ENCODE measurements around the gene OR14I1. TPM values are rescaled to one million over a fixed set of nuclear protein-coding genes. Genes with fewer than 3 reads are reported as not detected.

OR14I1 gene
- total RNA-seq, 2 experiments from 2014 or later, result not detected

GRCh38 chr1:248696261-248696660, 6.3 kb downstream of the OR14I1 start:
- no peak overlapping the region for H3K4me2 ChIP-seq (ENCODE audit: low read length)
- no TSS peak for BruUV-seq (replicated peaks)
- POLR2A ChIA-PET, result interaction anchor here (0.7 to 1.1 kb wide), 2 partner anchors 27 to 99 kb away, joined by 3 read pairs; no protein-coding TSS in a partner anchor

GRCh38 chr1:248695451-248696132, 7.0 kb downstream of the OR14I1 start:
- no TSS peak for BruUV-seq (replicated peaks)
- CTCF ChIA-PET (ENCODE audit: unreplicated experiment), result no interaction called here
- Histone ChIP-seq H3K27ac (ENCODE audit: low read depth, low read length, poor library complexity, severe bottlenecking) (no peak overlapping the region), H2AFZ (ENCODE audit: low read length) (no peak overlapping the region), H3K79me2 (ENCODE audit: insufficient read depth, low read depth, low read length) (no peaks in the 10 kb centered on the region), H4K20me1 (ENCODE audit: insufficient read depth, low read length) (no peaks in the 10 kb centered on the region), H3K36me3 (ENCODE audit: insufficient read depth, low read length) (no peaks in the 10 kb centered on the region), H3K4me1 (ENCODE audit: insufficient read depth, low read length, poor library complexity, severe bottlenecking) (no peaks in the 10 kb centered on the region), H3K9me3 (ENCODE audit: low read length) (no peaks in the 10 kb centered on the region), H3K4me2 (ENCODE audit: low read length) (no peak overlapping the region), H3K9me2 (ENCODE audit: insufficient read depth, low read length) (no peaks in the 10 kb centered on the region), H3K4me3 (ENCODE audit: low read depth, low read length, poor library complexity, severe bottlenecking) (no peak overlapping the region)
- POLR2A ChIA-PET, result no interaction called here
- no peak for TF ChIP-seq CTCF (conservative IDR thresholded peaks at IDR 0.05; ENCODE audit: low read length)
- no peak for TF ChIP-seq EZH2phosphoT487 (IDR thresholded peaks at IDR 0.05; ENCODE audit: borderline replicate concordance, low read depth, low read length)
- no peak for DNase-seq (ENCODE audit: low spot score)
- intact Hi-C loops (cut with micrococcal nuclease; ENCODE audit: unreplicated experiment), result loop anchor here (2.0 kb wide), 1 partner anchor 109 kb away; no protein-coding TSS in a partner anchor

More at GRCh38 chr1:248696261-248696660, 6.3 kb downstream of the OR14I1 start:
- Histone ChIP-seq H3K9me2 (ENCODE audit: insufficient read depth, low read length) (no peaks in the 10 kb centered on the region), H3K4me1 (ENCODE audit: insufficient read depth, low read length, poor library complexity, severe bottlenecking) (no peaks in the 10 kb centered on the region), H3K27ac (ENCODE audit: low read depth, low read length, poor library complexity, severe bottlenecking) (no peak overlapping the region), H2AFZ (ENCODE audit: low read length) (no peak overlapping the region), H3K36me3 (ENCODE audit: insufficient read depth, low read length) (no peaks in the 10 kb centered on the region), H3K79me2 (ENCODE audit: insufficient read depth, low read depth, low read length) (no peaks in the 10 kb centered on the region), H3K4me3 (ENCODE audit: low read depth, low read length, poor library complexity, severe bottlenecking) (no peak overlapping the region), H3K9me3 (ENCODE audit: low read length) (no peaks in the 10 kb centered on the region), H4K20me1 (ENCODE audit: insufficient read depth, low read length) (no peaks in the 10 kb centered on the region)
- CTCF ChIA-PET (ENCODE audit: unreplicated experiment), result no interaction called here
- peak; percentile 55 for TF ChIP-seq CTCF (conservative IDR thresholded peaks at IDR 0.05; ENCODE audit: low read length)
- TF ChIP-seq EZH2phosphoT487 (IDR thresholded peaks at IDR 0.05; ENCODE audit: borderline replicate concordance, low read depth, low read length), result no peak
- DNase-seq (ENCODE audit: low spot score), result peak; percentile 48
- intact Hi-C loops (cut with micrococcal nuclease; ENCODE audit: unreplicated experiment), result loop anchor here (2.0 kb wide), 1 partner anchor 109 kb away; no protein-coding TSS in a partner anchor

GRCh38 chr1:248691567-248692155, 10.9 kb downstream of the OR14I1 start:
- no peak overlapping the region for H2AFZ ChIP-seq (ENCODE audit: low read length)
- no peaks in the 10 kb centered on the region for H3K36me3 ChIP-seq (ENCODE audit: insufficient read depth, low read length)
- no peaks in the 10 kb centered on the region for H3K9me2 ChIP-seq (ENCODE audit: insufficient read depth, low read length)
- H3K27ac ChIP-seq (ENCODE audit: low read depth, low read length, poor library complexity, severe bottlenecking), result no peak overlapping the region
- no peaks in the 10 kb centered on the region for H3K9me3 ChIP-seq (ENCODE audit: low read length)
- no peak overlapping the region for H3K4me2 ChIP-seq (ENCODE audit: low read length)
- intact Hi-C loops (cut with micrococcal nuclease; ENCODE audit: unreplicated experiment), result no loop called here
- H4K20me1 ChIP-seq (ENCODE audit: insufficient read depth, low read length), result no peaks in the 10 kb centered on the region
- POLR2A ChIA-PET, result no interaction called here
- H3K4me3 ChIP-seq (ENCODE audit: low read depth, low read length, poor library complexity, severe bottlenecking), result no peak overlapping the region
- TF ChIP-seq EZH2phosphoT487 (IDR thresholded peaks at IDR 0.05; ENCODE audit: borderline replicate concordance, low read depth, low read length), result no peak
- no peak for TF ChIP-seq CTCF (conservative IDR thresholded peaks at IDR 0.05; ENCODE audit: low read length)
- CTCF ChIA-PET (ENCODE audit: unreplicated experiment), result no interaction called here
- BruUV-seq (replicated peaks), result no TSS peak
- DNase-seq (ENCODE audit: low spot score), result no peak
- no peaks in the 10 kb centered on the region for H3K79me2 ChIP-seq (ENCODE audit: insufficient read depth, low read depth, low read length)
- H3K4me1 ChIP-seq (ENCODE audit: insufficient read depth, low read length, poor library complexity, severe bottlenecking), result no peaks in the 10 kb centered on the region

Data from OCI-LY7 (cell line).